Gastroesophageal sphincter (tissue), 3 donors: ENCODE data around the gene YPEL3.

Source experiments
- POLR2A ChIP-seq, 2 donors: fragments of 450-650 bp; IDR thresholded peaks; one replicate each; pipeline ENCODE4 v1.6.1; 2017; ENCODE audit warnings: antibody characterized with exemption in 2 of 2, mild to moderate bottlenecking in 2 of 2, moderate library complexity in 1 of 2
- TF ChIP-seq, protein P1 (sequence below), 4 experiments: fragments of 200-600 bp in 2 of 4; fragments of 450-650 bp in 2 of 4; sonication (generic) in 1 of 4; IDR thresholded peaks; one replicate each; pipeline ENCODE4 v1.5.1; 2017 to 2019; ENCODE audit warnings: antibody characterized with exemption in 4 of 4, mild to moderate bottlenecking in 2 of 4, moderate library complexity in 2 of 4

DNA sequence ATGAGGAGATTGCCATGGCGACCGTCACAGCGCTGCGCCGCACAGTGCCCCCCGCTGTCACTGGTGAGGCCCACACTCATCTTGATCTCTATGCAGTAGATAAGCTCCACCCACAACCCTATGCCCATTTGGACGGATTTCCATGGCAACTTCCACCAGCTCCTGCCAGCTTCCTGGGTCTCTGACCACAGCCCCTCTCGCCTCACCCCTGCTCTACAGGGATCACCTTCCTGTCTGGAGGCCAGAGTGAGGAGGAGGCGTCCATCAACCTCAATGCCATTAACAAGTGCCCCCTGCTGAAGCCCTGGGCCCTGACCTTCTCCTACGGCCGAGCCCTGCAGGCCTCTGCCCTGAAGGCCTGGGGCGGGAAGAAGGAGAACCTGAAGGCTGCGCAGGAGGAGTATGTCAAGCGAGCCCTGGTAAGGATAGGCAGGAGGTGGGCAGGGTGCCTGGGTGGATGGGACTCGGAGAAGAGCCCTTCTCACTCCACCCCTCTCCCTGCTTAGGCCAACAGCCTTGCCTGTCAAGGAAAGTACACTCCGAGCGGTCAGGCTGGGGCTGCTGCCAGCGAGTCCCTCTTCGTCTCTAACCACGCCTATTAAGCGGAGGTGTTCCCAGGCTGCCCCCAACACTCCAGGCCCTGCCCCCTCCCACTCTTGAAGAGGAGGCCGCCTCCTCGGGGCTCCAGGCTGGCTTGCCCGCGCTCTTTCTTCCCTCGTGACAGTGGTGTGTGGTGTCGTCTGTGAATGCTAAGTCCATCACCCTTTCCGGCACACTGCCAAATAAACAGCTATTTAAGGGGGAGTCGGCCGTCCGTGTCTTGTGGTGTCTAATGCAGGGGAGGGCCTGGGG is 26.2 kb downstream of the YPEL3 start:
- TF ChIP-seq, protein P1, sequence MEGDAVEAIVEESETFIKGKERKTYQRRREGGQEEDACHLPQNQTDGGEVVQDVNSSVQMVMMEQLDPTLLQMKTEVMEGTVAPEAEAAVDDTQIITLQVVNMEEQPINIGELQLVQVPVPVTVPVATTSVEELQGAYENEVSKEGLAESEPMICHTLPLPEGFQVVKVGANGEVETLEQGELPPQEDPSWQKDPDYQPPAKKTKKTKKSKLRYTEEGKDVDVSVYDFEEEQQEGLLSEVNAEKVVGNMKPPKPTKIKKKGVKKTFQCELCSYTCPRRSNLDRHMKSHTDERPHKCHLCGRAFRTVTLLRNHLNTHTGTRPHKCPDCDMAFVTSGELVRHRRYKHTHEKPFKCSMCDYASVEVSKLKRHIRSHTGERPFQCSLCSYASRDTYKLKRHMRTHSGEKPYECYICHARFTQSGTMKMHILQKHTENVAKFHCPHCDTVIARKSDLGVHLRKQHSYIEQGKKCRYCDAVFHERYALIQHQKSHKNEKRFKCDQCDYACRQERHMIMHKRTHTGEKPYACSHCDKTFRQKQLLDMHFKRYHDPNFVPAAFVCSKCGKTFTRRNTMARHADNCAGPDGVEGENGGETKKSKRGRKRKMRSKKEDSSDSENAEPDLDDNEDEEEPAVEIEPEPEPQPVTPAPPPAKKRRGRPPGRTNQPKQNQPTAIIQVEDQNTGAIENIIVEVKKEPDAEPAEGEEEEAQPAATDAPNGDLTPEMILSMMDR (IDR thresholded peaks at IDR 0.05), result no peak
- TF ChIP-seq POLR2A (IDR thresholded peaks at IDR 0.05), result no peak
